RWPE2 (cell line): ENCODE results near the gene ASIC2.
A peak's percentile ranks its signal among the peaks of the same experiment; 100 is the strongest.

Experiments used
- ATAC-seq: fragments of 200-7000 bp; cut with Tn5 transposase; 3 replicates; pipeline ENCODE4 v1.9.1; 2021; ENCODE audit warnings: low read depth
- DNase-seq: peaks from one replicate; pipeline ENCODE4 v3.0.0-alpha.2; 2020; ENCODE audit warnings: low spot score
- H3K27ac ChIP-seq: fragments of 450-650 bp; 2 replicates; pipeline ENCODE4 v1.5.1; 2017; ENCODE audit warnings: mild to moderate bottlenecking; ENCODE audit not compliant: poor library complexity, severe bottlenecking
- H3K27me3 ChIP-seq: fragments of 250-450 bp; sonication (Bioruptor Pico); 2 replicates; pipeline ENCODE4 v1.5.1; 2021; ENCODE audit warnings: mild to moderate bottlenecking, moderate library complexity; ENCODE audit not compliant: insufficient read depth, poor library complexity, severe bottlenecking
- H3K36me3 ChIP-seq: fragments of 250-450 bp; sonication (Bioruptor Pico); 2 replicates; pipeline ENCODE4 v1.5.1; 2020; ENCODE audit warnings: low read depth, mild to moderate bottlenecking, moderate library complexity
- H3K4me1 ChIP-seq: fragments of 250-450 bp; sonication (Bioruptor Pico); 2 replicates; pipeline ENCODE4 v1.5.1; 2021; ENCODE audit warnings: mild to moderate bottlenecking, moderate library complexity; ENCODE audit not compliant: insufficient read depth, poor library complexity, severe bottlenecking
- H3K4me3 ChIP-seq: fragments of 250-450 bp; sonication (Bioruptor Pico); 2 replicates; pipeline ENCODE4 v1.5.1; 2021; ENCODE audit warnings: mild to moderate bottlenecking, moderate library complexity; ENCODE audit not compliant: severe bottlenecking
- H3K9me3 ChIP-seq: fragments of 250-450 bp; sonication (Bioruptor Pico); 2 replicates; pipeline ENCODE4 v1.5.1; 2021; ENCODE audit warnings: mild to moderate bottlenecking, moderate library complexity; ENCODE audit not compliant: severe bottlenecking
- TF ChIP-seq, protein P1 (sequence below): fragments of 450-650 bp; IDR thresholded peaks from one replicate; pipeline ENCODE4 v1.5.1; 2017; ENCODE audit warnings: mild to moderate bottlenecking, moderate library complexity; ENCODE audit not compliant: poor library complexity, severe bottlenecking

ASIC2 gene

DNA sequence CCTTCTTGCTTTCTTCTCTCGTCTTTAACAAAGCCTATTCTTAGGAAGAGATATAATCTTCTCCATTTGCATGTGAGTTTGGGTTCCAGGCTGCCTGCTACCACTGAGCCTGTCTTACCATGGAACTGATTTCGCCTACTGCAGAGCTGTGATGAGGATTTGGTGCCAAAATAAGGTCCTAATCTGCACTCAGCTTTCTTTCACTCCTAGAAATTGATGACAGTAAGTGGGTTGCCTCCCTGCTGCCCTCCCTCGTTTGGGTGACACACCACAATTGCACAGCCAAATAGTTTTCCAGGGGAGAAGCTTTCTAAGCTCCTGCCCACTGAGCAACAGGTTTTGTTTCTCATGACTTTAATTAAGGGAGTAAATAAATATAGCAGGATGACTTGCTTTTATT, 25.1 kb upstream of the ASIC2 start:
- H3K27ac ChIP-seq, result no peak overlapping the region
- ATAC-seq (no peak), DNase-seq (no peak)
- TF ChIP-seq, protein P1, sequence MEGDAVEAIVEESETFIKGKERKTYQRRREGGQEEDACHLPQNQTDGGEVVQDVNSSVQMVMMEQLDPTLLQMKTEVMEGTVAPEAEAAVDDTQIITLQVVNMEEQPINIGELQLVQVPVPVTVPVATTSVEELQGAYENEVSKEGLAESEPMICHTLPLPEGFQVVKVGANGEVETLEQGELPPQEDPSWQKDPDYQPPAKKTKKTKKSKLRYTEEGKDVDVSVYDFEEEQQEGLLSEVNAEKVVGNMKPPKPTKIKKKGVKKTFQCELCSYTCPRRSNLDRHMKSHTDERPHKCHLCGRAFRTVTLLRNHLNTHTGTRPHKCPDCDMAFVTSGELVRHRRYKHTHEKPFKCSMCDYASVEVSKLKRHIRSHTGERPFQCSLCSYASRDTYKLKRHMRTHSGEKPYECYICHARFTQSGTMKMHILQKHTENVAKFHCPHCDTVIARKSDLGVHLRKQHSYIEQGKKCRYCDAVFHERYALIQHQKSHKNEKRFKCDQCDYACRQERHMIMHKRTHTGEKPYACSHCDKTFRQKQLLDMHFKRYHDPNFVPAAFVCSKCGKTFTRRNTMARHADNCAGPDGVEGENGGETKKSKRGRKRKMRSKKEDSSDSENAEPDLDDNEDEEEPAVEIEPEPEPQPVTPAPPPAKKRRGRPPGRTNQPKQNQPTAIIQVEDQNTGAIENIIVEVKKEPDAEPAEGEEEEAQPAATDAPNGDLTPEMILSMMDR, result no peak
- H3K27me3 ChIP-seq, result peaks cover 4% of the 10 kb centered on the region
- no peaks in the 10 kb centered on the region for H3K4me1 ChIP-seq
- H3K36me3 ChIP-seq, result no peaks in the 10 kb centered on the region
- no peaks in the 10 kb centered on the region for H3K9me3 ChIP-seq
- no peak overlapping the region for H3K4me3 ChIP-seq

DNA sequence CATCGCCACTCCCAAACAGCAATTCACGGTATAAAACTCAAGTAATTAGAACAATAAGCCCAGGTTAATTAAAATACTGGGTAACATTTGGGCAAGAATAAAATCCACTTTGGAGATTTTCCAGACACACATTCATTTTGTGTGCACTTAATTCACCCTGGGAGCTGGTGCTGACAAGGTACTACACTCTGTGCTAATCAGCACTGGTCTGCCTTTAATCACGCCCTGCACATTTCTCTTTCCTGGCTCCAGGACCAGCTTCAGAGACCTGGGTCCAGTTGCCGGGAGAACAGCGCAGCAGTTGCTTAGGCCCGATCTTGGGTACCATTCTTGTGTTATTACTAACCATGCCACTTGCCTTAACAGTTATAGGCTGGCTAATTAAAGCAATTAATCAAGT, 23.7 kb upstream of the ASIC2 start:
- ATAC-seq (no peak), DNase-seq (no peak)
- H3K27me3 ChIP-seq, result peaks cover 4% of the 10 kb centered on the region
- no peaks in the 10 kb centered on the region for H3K36me3 ChIP-seq
- no peaks in the 10 kb centered on the region for H3K4me1 ChIP-seq
- TF ChIP-seq, protein P1, result no peak
- H3K27ac ChIP-seq, result no peak overlapping the region
- no peak overlapping the region for H3K4me3 ChIP-seq
- no peaks in the 10 kb centered on the region for H3K9me3 ChIP-seq

- Histone ChIP-seq H3K4me3 (no peak overlapping the region), H3K36me3 (no peaks in the 10 kb centered on the region), H3K4me1 (no peaks in the 10 kb centered on the region), H3K9me3 (no peaks in the 10 kb centered on the region), H3K27me3 (peaks cover 15% of the 10 kb centered on the region), H3K27ac (no peak overlapping the region)
- TF ChIP-seq, protein P1, result no peak
- DNase-seq (no peak), ATAC-seq (no peak)
These were observed 17.2 kb upstream of the ASIC2 start for GRCh38 chr17:33310296-33310695.

GRCh38 chr17:33303254-33303653, 10.2 kb upstream of the ASIC2 start:
- Histone ChIP-seq H3K27me3 (peaks cover 11% of the 10 kb centered on the region), H3K36me3 (no peaks in the 10 kb centered on the region), H3K9me3 (no peaks in the 10 kb centered on the region), H3K4me1 (no peaks in the 10 kb centered on the region), H3K27ac (no peak overlapping the region), H3K4me3 (no peak overlapping the region)
- ATAC-seq, result no peak
- TF ChIP-seq, protein P1, result no peak
- DNase-seq, result no peak

- DNase-seq (no peak), ATAC-seq (peak; percentile 50; the same call in 2 of the 3 replicates)
- Histone ChIP-seq H3K4me1 (no peaks in the 10 kb centered on the region), H3K36me3 (no peaks in the 10 kb centered on the region), H3K27me3 (peaks cover 6% of the 10 kb centered on the region), H3K9me3 (no peaks in the 10 kb centered on the region), H3K4me3 (no peak overlapping the region), H3K27ac (no peak overlapping the region)
- TF ChIP-seq, protein P1, result no peak
These were observed 9.3 kb upstream of the ASIC2 start for GRCh38 chr17:33302394-33302793.
